A673 (cell line): ENCODE measurements around the gene ADAM19. TPM values are rescaled to one million over a fixed set of nuclear protein-coding genes. Genes with fewer than 3 reads are reported as not detected.

ENCODE experiments used
- BruUV-seq: library from RNA; stranded (reverse); fragments of 400-500 nt; replicated peaks from 2 replicates; lab custom pipeline; 2021; lab: Mats Ljungman, UMichigan
- CTCF ChIA-PET: fragments of 300-600 bp; sonication (Branson Sonifier 250); formaldehyde crosslinking; loops from one replicate; lab custom pipeline; 2022; ENCODE audit warnings: antibody characterized with exemption; lab: Charles Lee
- POLR2A ChIA-PET: fragments of 300-600 bp; sonication (Branson Sonifier 250); formaldehyde crosslinking; loops from one replicate; lab custom pipeline; 2022; ENCODE audit warnings: antibody characterized with exemption; ENCODE audit not compliant: low non-redundant PET; lab: Charles Lee
- DNase-seq: peaks from one replicate; pipeline ENCODE4 v3.0.0-alpha.2; 2015; ENCODE audit warnings: low spot score
- H3K27ac ChIP-seq: fragments of 200-600 bp; sonication (generic); 2 replicates; pipeline ENCODE4 v1.5.1; 2016; ENCODE audit warnings: mixed run types, low read depth, mild to moderate bottlenecking, mixed read lengths, antibody characterized with exemption, low read length; ENCODE audit not compliant: poor library complexity, severe bottlenecking
- H3K27me3 ChIP-seq: fragments of 200-600 bp; sonication (generic); replicated peaks from 2 replicates; pipeline ENCODE4 v1.6.1; 2017; ENCODE audit warnings: mixed run types, low read depth, mild to moderate bottlenecking, mixed read lengths, antibody characterized with exemption, low read length; ENCODE audit not compliant: insufficient read depth, poor library complexity
- H3K36me3 ChIP-seq: fragments of 200-600 bp; sonication (generic); 2 replicates; pipeline ENCODE4 v1.6.1; 2016; ENCODE audit warnings: mixed run types, mild to moderate bottlenecking, mixed read lengths, antibody characterized with exemption, low read length; ENCODE audit not compliant: insufficient read depth, poor library complexity, severe bottlenecking
- H3K4me1 ChIP-seq: fragments of 200-600 bp; sonication (generic); 2 replicates; pipeline ENCODE4 v1.6.1; 2017; ENCODE audit warnings: mixed run types, mild to moderate bottlenecking, mixed read lengths, antibody characterized with exemption, low read length; ENCODE audit not compliant: insufficient read depth, poor library complexity, severe bottlenecking
- H3K4me3 ChIP-seq: fragments of 200-600 bp; sonication (generic); 2 replicates; pipeline ENCODE4 v1.5.1; 2016; ENCODE audit warnings: low read depth, mixed run types, mild to moderate bottlenecking, mixed read lengths, low read length; ENCODE audit not compliant: poor library complexity, severe bottlenecking
- H3K9me3 ChIP-seq: fragments of 200-600 bp; sonication (generic); 2 replicates; pipeline ENCODE4 v1.6.1; 2016; ENCODE audit warnings: mixed run types, low read depth, mild to moderate bottlenecking, mixed read lengths, antibody characterized with exemption, low read length; ENCODE audit not compliant: poor library complexity, severe bottlenecking
- CTCF ChIP-seq: fragments of 300-800, 200-600 bp; sonication (generic); conservative IDR thresholded peaks from 2 replicates; pipeline ENCODE4 v1.5.1; 2017; ENCODE audit warnings: low read depth, mild to moderate bottlenecking, antibody characterized with exemption, low read length, moderate library complexity, mixed read lengths
- EZH2 ChIP-seq: fragments of 200-600 bp; sonication (generic); IDR thresholded peaks from 2 replicates; pipeline ENCODE4 v1.6.1; 2017; ENCODE audit warnings: borderline replicate concordance, low read depth, mild to moderate bottlenecking, mixed read lengths, antibody characterized with exemption, low read length; ENCODE audit not compliant: poor library complexity, severe bottlenecking
- intact Hi-C: fragments of 100-400 bp; cut with micrococcal nuclease; formaldehyde crosslinking; loops from one replicate; pipeline ENCODE4 v1.10.0; 2022; ENCODE audit not compliant: unreplicated experiment
- total RNA-seq: library from RNA; stranded (reverse); gene quantifications from 2 replicates; pipeline ENCODE4 v1.2.3, GENCODE V29; 2021

The ADAM19 gene
- total RNA-seq, 1 experiment from 2014 or later = 1.7 TPM

- Histone ChIP-seq H3K9me3 (no peaks in the 10 kb centered on the region), H3K4me1 (no peaks in the 10 kb centered on the region), H3K4me3 (no peak overlapping the region), H3K27ac (no peak overlapping the region), H3K36me3 (no peaks in the 10 kb centered on the region), H3K27me3 (no peaks in the 10 kb centered on the region)
- CTCF ChIA-PET = no interaction called here
- POLR2A ChIA-PET = no interaction called here
- intact Hi-C loops = no loop called here
- DNase-seq = no peak
- BruUV-seq = no TSS peak
- TF ChIP-seq EZH2 = no peak
- no peak for TF ChIP-seq CTCF
These were observed 53.9 kb downstream of the ADAM19 start for GRCh38 chr5:157521704-157522029.

- BruUV-seq = no TSS peak
- H3K4me1 ChIP-seq = no peaks in the 10 kb centered on the region
- H3K36me3 ChIP-seq = no peaks in the 10 kb centered on the region
- H3K27ac ChIP-seq = no peak overlapping the region
- H3K4me3 ChIP-seq = no peak overlapping the region
- no peaks in the 10 kb centered on the region for H3K27me3 ChIP-seq
- no peaks in the 10 kb centered on the region for H3K9me3 ChIP-seq
- ChIA-PET CTCF (no interaction called here), POLR2A (no interaction called here)
- DNase-seq = no peak
- intact Hi-C loops = no loop called here
- TF ChIP-seq CTCF (no peak), EZH2 (no peak)
These were observed 54.5 kb downstream of the ADAM19 start for GRCh38 chr5:157520911-157521703.

GRCh38 chr5:157519579-157520253 lies 55.9 kb downstream of the ADAM19 start:
- Histone ChIP-seq H3K36me3 (no peaks in the 10 kb centered on the region), H3K9me3 (no peaks in the 10 kb centered on the region), H3K27me3 (no peaks in the 10 kb centered on the region), H3K4me3 (no peak overlapping the region), H3K27ac (no peak overlapping the region), H3K4me1 (no peaks in the 10 kb centered on the region)
- TF ChIP-seq EZH2 (no peak), CTCF (no peak)
- intact Hi-C loops = no loop called here
- no peak for DNase-seq
- CTCF ChIA-PET = no interaction called here
- BruUV-seq = no TSS peak
- POLR2A ChIA-PET = no interaction called here
